ENCODE data around the gene SH3D19. TPM values are rescaled to one million over a fixed set of nuclear protein-coding genes. Genes with fewer than 3 reads are reported as not detected.

Gene SH3D19
- total RNA-seq, 1 experiment from 2014 or later, result 29.7 TPM

GRCh38 chr4:151231915-151232595 lies 93.3 kb downstream of the SH3D19 start:
- Histone ChIP-seq H2AK5ac (ENCODE audit: insufficient read length, low read length) (no peak overlapping the region), H2BK12ac (ENCODE audit: insufficient read length, low read depth, low read length) (no peak overlapping the region), H3K4ac (ENCODE audit: low read depth, low read length) (no peak overlapping the region), H4K5ac (ENCODE audit: insufficient read length, low read depth, low read length) (no peak overlapping the region), H3K27me3 (ENCODE audit: insufficient read depth, low read length) (no peaks in the 10 kb centered on the region), H3K4me1 (ENCODE audit: insufficient read depth, low read length) (no peaks in the 10 kb centered on the region), H2BK20ac (ENCODE audit: low read depth, low read length, poor library complexity, severe bottlenecking) (no peak overlapping the region), H2BK120ac (ENCODE audit: low read depth, low read length, poor library complexity, severe bottlenecking) (no peak overlapping the region), H3K9me3 (ENCODE audit: control insufficient read depth, low read depth, low read length) (no peaks in the 10 kb centered on the region), H4K20me1 (ENCODE audit: control insufficient read depth, insufficient read depth, insufficient read length) (no peaks in the 10 kb centered on the region), H3K23ac (ENCODE audit: insufficient read length, low read depth, low read length) (no peak overlapping the region), H3K4me2 (ENCODE audit: insufficient read depth, insufficient read length, low read length) (no peak overlapping the region), H4K8ac (replicated peaks; ENCODE audit: insufficient read length, low read depth, low read length) (no peak overlapping the region), H3K27ac (ENCODE audit: insufficient read length, low read depth, low read length) (no peak overlapping the region), H3K79me2 (ENCODE audit: insufficient read depth, low read length) (no peaks in the 10 kb centered on the region; the same call in 1 of the 2 replicates), H3K9ac (ENCODE audit: extremely low read depth, insufficient read length, low read length) (no peak overlapping the region), H3K56ac (ENCODE audit: insufficient read length, low read depth, low read length) (no peak overlapping the region), H2BK5ac (ENCODE audit: insufficient read length, low read length) (no peak overlapping the region), H3K79me1 (ENCODE audit: insufficient read depth, low read depth, low read length, poor library complexity, severe bottlenecking) (no peaks in the 10 kb centered on the region), H2AFZ (ENCODE audit: low read length) (no peak overlapping the region), H2BK15ac (ENCODE audit: low read depth, low read length) (no peak overlapping the region), H4K91ac (ENCODE audit: insufficient read length, low read depth, low read length) (no peak overlapping the region), H3K14ac (ENCODE audit: insufficient read depth, low read length) (no peak overlapping the region), H3K23me2 (ENCODE audit: insufficient read length, low read depth, low read length, poor library complexity, severe bottlenecking) (no peaks in the 10 kb centered on the region), H3K18ac (ENCODE audit: insufficient read length, low read depth, low read length) (no peak overlapping the region), H3T11ph (ENCODE audit: low read length) (no peak overlapping the region)
- TF ChIP-seq, protein P1, sequence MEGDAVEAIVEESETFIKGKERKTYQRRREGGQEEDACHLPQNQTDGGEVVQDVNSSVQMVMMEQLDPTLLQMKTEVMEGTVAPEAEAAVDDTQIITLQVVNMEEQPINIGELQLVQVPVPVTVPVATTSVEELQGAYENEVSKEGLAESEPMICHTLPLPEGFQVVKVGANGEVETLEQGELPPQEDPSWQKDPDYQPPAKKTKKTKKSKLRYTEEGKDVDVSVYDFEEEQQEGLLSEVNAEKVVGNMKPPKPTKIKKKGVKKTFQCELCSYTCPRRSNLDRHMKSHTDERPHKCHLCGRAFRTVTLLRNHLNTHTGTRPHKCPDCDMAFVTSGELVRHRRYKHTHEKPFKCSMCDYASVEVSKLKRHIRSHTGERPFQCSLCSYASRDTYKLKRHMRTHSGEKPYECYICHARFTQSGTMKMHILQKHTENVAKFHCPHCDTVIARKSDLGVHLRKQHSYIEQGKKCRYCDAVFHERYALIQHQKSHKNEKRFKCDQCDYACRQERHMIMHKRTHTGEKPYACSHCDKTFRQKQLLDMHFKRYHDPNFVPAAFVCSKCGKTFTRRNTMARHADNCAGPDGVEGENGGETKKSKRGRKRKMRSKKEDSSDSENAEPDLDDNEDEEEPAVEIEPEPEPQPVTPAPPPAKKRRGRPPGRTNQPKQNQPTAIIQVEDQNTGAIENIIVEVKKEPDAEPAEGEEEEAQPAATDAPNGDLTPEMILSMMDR (conservative IDR thresholded peaks at IDR 0.05), result no peak
- Mint-ChIP-seq H3K9me3 (no peaks in the 10 kb centered on the region; a peak in 1 of 5 replicates), H3K27me3 (ENCODE audit: low read depth) (no peaks in the 10 kb centered on the region), H3K36me3 (ENCODE audit: insufficient read depth in 1 of 3, low read depth in 3 of 3) (peaks cover 6 to 7% (median 6%) of the 10 kb centered on the region in 3 experiments; a peak in 5 of 7 replicates), H3K27ac (no peak overlapping the region), H3K4me1 (no peaks in the 10 kb centered on the region), H3K4me3 (no peak overlapping the region)
- WGBS (ENCODE audit: extremely low coverage, insufficient read length, low lambda C conversion rate), result no CpG with 5 or more reads among the region's 7 CpGs
- DNase-seq, result no peak

All from H9 (cell line).